ENCODE results near the gene DESI2.
"Not testable (repeated sequence)": the region's sequence is repeated elsewhere in the genome, so short reads cannot be mapped to it uniquely, and the experiment has no call there.

The DESI2 gene

GRCh38 chr1:244704107-244704506, 51.2 kb downstream of the DESI2 start:
- DNase-seq (ENCODE audit: low read depth in 2 of 2), result no peak

GRCh38 chr1:244705261-244706234, 52.6 kb downstream of the DESI2 start:
- DNase-seq (ENCODE audit: low read depth in 2 of 2), result no peak

GRCh38 chr1:244709076-244709475, 56.1 kb downstream of the DESI2 start:
- DNase-seq (ENCODE audit: low read depth in 2 of 2), result no peak

GRCh38 chr1:244709476-244710368, 56.8 kb downstream of the DESI2 start:
- no peak for DNase-seq (ENCODE audit: low read depth in 2 of 2)

- DNase-seq (ENCODE audit: low read depth in 2 of 2), result no peak
These were observed 57.6 kb downstream of the DESI2 start for GRCh38 chr1:244710474-244711062.

GRCh38 chr1:244712669-244713068, 59.7 kb downstream of the DESI2 start:
- no peak for DNase-seq (ENCODE audit: low read depth in 2 of 2)

GRCh38 chr1:244713332-244713731, 60.4 kb downstream of the DESI2 start:
- DNase-seq (ENCODE audit: low read depth in 2 of 2), result no peak

- DNase-seq (ENCODE audit: low read depth in 2 of 2), result no peak
These were observed 75.0 kb downstream of the DESI2 start for GRCh38 chr1:244727871-244728474.

GRCh38 chr1:244730153-244730933, 77.4 kb downstream of the DESI2 start:
- DNase-seq (ENCODE audit: low read depth in 2 of 2), result peak in 1 of 2 donors; percentile 7

- DNase-seq (ENCODE audit: low read depth in 2 of 2), result no peak
These were observed 78.1 kb downstream of the DESI2 start for GRCh38 chr1:244730934-244731434.

- DNase-seq (ENCODE audit: low read depth in 2 of 2), result no peak
These were observed 78.7 kb downstream of the DESI2 start for GRCh38 chr1:244731651-244732050.

GRCh38 chr1:244732851-244733450, 80.0 kb downstream of the DESI2 start:
- no peak for DNase-seq (ENCODE audit: low read depth in 2 of 2)

GRCh38 chr1:244735404-244735803, 82.5 kb downstream of the DESI2 start:
- DNase-seq (ENCODE audit: low read depth in 2 of 2), result no peak

GRCh38 chr1:244735876-244736561, 83.1 kb downstream of the DESI2 start:
- no peak for DNase-seq (ENCODE audit: low read depth in 2 of 2)

GRCh38 chr1:244739140-244739539, 86.2 kb downstream of the DESI2 start:
- DNase-seq (ENCODE audit: low read depth in 2 of 2), result not testable (repeated sequence)

GRCh38 chr1:244740027-244740617, 87.2 kb downstream of the DESI2 start:
- not testable (repeated sequence) for DNase-seq (ENCODE audit: low read depth in 2 of 2)

GRCh38 chr1:244741692-244742091, 88.8 kb downstream of the DESI2 start:
- no peak for DNase-seq (ENCODE audit: low read depth in 2 of 2)

GRCh38 chr1:244749230-244750016, 96.5 kb downstream of the DESI2 start:
- DNase-seq (ENCODE audit: low read depth in 2 of 2), result no peak
